KOPT-K1 (cell line): ENCODE data around the gene MSANTD1.
A peak's percentile ranks its signal among the peaks of the same experiment; 100 is the strongest.

Experiments
- H3K27ac ChIP-seq: fragments of 200-600 bp; sonication (generic); 2 replicates; pipeline ENCODE4 v1.5.1; 2016; ENCODE audit warnings: antibody characterized with exemption, mild to moderate bottlenecking, low read depth, low read length; ENCODE audit not compliant: poor library complexity, severe bottlenecking
- H3K36me3 ChIP-seq: fragments of 200-600 bp; sonication (generic); 2 replicates; pipeline ENCODE4 v1.5.1; 2017; ENCODE audit warnings: antibody characterized with exemption, mild to moderate bottlenecking, low read length, moderate library complexity; ENCODE audit not compliant: insufficient read depth
- H3K9me3 ChIP-seq: fragments of 200-600 bp; sonication (generic); 2 replicates; pipeline ENCODE4 v1.5.1; 2017; ENCODE audit warnings: antibody characterized with exemption, low read length, mild to moderate bottlenecking; ENCODE audit not compliant: insufficient read depth, poor library complexity, severe bottlenecking

The MSANTD1 gene

DNA sequence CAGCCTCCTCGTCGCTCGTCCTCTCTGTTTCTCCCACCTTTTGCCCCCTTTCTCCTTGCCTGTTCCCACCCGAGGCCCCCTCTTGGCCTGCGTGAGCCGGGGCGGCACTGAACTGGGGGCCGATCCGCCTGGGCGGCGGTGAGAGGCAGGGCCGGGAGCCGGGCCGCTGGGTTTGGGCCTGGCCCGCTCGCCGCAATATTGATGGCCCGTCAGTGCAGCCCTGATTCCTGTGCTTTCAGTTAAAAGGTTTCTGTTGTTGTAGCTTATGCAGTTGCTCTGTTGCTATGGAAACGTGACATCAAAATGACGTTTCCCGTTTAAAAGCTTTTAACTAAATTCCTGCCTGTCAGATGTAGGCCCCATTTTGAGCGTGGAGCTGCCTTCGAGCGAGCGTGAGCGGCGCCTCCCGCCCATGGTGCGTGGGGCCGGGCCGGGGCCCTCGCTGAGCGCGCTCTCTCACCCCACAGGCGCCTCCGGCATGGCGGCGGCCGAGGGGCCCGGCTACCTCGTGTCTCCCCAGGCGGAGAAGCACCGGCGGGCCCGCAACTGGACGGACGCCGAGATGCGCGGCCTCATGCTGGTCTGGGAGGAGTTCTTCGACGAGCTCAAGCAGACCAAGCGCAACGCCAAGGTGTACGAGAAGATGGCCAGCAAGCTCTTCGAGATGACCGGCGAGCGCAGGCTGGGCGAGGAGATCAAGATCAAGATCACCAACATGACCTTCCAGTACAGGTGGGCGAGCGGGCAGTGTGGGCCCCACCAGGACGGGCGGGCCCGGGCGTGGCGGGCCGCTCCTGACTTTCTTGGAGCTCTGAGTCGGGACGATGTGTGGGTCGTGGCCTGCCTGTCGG lies at the start of gene MSANTD1:
MSANTD1 (plus strand) TSS at position 349 of the 851 bp plus-strand sequence; CDS start at position 413, 64 bp downstream.
- H3K9me3 ChIP-seq, result no peaks in the 10 kb centered on the region
- H3K36me3 ChIP-seq, result no peaks in the 10 kb centered on the region
- no peak within 1 kb of the TSS for H3K27ac ChIP-seq

DNA sequence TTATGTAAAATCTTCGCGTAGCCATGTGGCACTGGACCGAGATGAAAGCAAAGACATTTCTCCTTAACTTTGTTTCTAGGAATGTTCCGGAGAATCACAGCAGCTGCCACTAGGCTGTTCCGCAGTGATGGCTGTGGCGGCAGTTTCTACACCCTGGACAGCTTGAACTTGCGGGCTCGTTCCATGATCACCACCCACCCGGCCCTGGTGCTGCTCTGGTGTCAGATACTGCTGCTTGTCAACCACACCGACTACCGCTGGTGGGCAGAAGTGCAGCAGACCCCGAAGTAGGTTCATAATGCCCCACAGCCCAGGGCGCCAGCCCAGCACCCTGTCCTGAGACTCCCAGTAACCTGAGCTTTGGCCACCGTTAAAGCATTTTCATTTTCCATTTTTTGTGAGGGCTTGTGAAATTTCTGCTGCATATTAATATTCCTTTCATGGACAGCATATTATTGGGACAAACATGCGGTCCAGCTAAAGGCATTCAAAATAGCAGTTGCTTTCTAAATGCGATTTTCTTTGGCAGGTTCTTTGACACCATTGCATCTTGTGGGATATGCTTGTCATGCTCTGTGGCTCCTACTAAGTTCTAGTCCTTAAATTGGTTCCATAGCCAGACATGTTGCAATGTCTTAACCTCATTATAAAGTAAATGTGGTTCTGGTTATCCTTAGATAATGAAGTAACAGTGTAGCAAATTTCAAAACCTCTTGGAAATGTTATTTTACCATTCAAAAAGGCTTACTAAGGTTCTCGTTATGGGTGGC lies 49.1 kb upstream of the MSANTD1 start:
- Histone ChIP-seq H3K27ac (no peak overlapping the region), H3K36me3 (peaks cover 66% of the 10 kb centered on the region)

GRCh38 chr4:3200423-3201090 lies 48.4 kb upstream of the MSANTD1 start:
- Histone ChIP-seq H3K9me3 (no peaks in the 10 kb centered on the region), H3K36me3 (peaks cover 59% of the 10 kb centered on the region), H3K27ac (peak overlapping the region; percentile 12)

More for the DNA sequence above, 49.1 kb upstream of the MSANTD1 start:
- H3K9me3 ChIP-seq, result no peaks in the 10 kb centered on the region

- peaks cover 59% of the 10 kb centered on the region for H3K36me3 ChIP-seq
- peak overlapping the region; percentile 76 for H3K27ac ChIP-seq
- H3K9me3 ChIP-seq, result no peaks in the 10 kb centered on the region
Observed at GRCh38 chr4:3201718-3202702, 46.9 kb upstream of the MSANTD1 start.

GRCh38 chr4:3202836-3203820 lies 45.8 kb upstream of the MSANTD1 start:
- H3K9me3 ChIP-seq, result no peaks in the 10 kb centered on the region
- peaks cover 60% of the 10 kb centered on the region for H3K36me3 ChIP-seq
- no peak overlapping the region for H3K27ac ChIP-seq

GRCh38 chr4:3203971-3204431 lies 45.0 kb upstream of the MSANTD1 start:
- Histone ChIP-seq H3K9me3 (no peaks in the 10 kb centered on the region), H3K27ac (no peak overlapping the region), H3K36me3 (peaks cover 60% of the 10 kb centered on the region)

DNA sequence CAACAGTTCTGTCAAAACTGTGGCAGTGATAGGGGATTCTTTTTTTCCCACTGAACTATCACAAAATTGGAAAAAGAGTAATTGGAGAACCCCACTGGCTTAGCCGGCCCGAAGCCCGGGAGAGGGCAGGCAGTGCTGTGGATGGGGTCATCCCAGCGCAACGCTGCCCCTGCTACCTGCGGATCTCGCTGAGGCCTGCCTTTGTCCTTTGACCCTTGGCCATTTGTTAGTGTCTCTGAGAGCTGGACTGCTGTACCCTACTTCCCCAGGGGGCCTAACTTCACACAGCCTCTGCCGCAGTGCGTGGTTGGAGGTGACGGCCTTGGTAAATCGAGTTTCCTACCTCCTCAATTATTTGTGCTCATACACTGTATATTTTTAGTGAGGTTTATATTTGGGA lies 43.0 kb upstream of the MSANTD1 start:
- Histone ChIP-seq H3K36me3 (peaks cover 63% of the 10 kb centered on the region), H3K27ac (no peak overlapping the region), H3K9me3 (no peaks in the 10 kb centered on the region)

DNA sequence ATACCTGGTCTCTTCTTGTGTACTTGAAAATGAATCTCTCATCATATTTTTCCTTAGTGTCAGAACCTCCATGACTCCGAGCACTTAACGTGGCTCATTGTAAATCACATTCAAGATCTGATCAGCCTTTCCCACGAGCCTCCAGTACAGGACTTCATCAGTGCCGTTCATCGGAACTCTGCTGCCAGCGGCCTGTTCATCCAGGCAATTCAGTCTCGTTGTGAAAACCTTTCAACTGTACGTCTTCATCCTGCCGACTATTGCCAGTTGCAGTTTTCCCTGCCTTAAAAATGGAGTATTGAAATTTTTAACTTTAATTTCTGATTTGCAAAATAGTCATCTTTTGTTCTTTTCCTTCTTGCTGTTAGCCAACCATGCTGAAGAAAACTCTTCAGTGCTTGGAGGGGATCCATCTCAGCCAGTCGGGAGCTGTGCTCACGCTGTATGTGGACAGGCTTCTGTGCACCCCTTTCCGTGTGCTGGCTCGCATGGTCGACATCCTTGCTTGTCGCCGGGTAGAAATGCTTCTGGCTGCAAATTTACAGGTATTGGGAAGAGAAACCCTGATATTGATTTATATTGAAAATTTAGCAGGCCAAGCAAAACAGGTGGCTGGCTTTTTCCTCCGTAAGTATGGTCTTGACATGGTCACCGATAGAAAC lies 42.4 kb upstream of the MSANTD1 start:
- no peak overlapping the region for H3K27ac ChIP-seq
- no peaks in the 10 kb centered on the region for H3K9me3 ChIP-seq
- H3K36me3 ChIP-seq, result peaks cover 67% of the 10 kb centered on the region

DNA sequence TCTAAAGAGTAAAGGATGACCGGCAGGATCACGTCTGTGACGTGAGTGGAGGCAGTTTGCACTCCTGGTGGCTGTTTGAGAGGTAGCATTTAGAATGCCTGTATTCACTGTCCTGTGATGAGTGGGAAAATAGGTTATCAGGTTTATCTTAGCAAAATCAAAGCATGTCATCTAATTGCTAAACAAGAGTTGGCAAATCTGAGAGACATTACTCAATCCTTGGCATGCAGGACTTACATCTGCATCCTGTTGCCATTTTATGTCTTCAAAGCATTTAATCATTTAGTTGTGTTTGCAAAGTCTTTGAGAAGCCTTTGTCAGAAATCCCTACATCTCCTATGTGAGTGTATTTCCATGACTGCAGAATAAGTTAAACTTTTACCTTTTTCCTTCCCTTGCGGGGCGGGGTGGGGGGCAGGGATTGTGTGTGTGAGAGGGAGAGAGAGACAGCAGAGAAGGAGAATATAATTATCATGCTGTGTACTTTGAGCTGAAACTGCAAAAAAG lies 41.4 kb upstream of the MSANTD1 start:
- no peak overlapping the region for H3K27ac ChIP-seq
- no peaks in the 10 kb centered on the region for H3K9me3 ChIP-seq
- peaks cover 77% of the 10 kb centered on the region for H3K36me3 ChIP-seq

DNA sequence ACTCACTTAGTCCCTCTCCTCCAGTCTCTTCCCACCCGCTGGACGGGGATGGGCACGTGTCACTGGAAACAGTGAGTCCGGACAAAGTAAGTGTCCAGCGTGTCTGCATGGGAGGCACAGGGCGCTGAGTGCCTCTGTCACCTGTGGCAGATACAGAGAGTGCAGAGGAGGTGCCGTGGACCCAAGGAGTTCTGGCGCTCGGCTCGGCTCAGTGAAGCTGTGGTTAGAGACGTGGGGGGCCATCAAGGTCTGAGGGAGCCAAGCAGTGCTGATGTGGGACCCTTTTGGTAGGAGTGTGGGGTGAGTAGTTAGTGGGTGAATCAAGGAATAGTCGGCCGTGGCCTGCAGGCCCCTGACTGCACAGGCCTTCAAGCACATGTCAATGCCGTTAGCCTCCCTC lies 40.1 kb upstream of the MSANTD1 start:
- H3K9me3 ChIP-seq, result no peaks in the 10 kb centered on the region
- peaks cover 84% of the 10 kb centered on the region for H3K36me3 ChIP-seq
- H3K27ac ChIP-seq, result no peak overlapping the region

GRCh38 chr4:3209551-3210325 lies 39.2 kb upstream of the MSANTD1 start:
- peaks cover 85% of the 10 kb centered on the region for H3K36me3 ChIP-seq
- no peak overlapping the region for H3K27ac ChIP-seq
- no peaks in the 10 kb centered on the region for H3K9me3 ChIP-seq

DNA sequence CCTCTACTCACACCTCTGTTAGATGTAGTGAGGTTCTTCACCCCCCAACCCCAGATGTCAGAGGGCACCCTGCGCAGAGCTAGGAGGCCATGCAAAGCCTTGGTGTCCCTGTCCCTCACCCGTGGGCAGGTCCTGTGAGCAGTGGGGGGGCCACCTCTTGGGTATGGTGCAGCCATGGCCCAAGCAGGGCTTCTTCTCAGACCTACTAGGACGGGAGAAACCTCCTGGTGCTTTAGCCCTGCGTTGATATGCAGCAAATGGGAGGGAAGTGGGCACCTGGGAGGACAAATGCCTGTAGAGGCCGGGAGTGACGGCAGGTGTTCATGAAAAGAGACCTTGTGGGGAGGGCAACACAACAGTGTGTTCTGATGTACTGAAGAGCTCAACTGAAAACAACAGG lies 38.5 kb upstream of the MSANTD1 start:
- Histone ChIP-seq H3K36me3 (peaks cover 92% of the 10 kb centered on the region), H3K9me3 (no peaks in the 10 kb centered on the region), H3K27ac (no peak overlapping the region)
